ENCODE measurements around the gene B3GNT7. TPM values are rescaled to one million over a fixed set of nuclear protein-coding genes. Genes with fewer than 3 reads are reported as not detected.

B3GNT7 gene
- total and polyA plus RNA-seq, 2 of the 8 experiments (the other 6 are each of a cell fraction or from before 2014, with no cell fraction given): 26.4 to 73.1 TPM

DNA sequence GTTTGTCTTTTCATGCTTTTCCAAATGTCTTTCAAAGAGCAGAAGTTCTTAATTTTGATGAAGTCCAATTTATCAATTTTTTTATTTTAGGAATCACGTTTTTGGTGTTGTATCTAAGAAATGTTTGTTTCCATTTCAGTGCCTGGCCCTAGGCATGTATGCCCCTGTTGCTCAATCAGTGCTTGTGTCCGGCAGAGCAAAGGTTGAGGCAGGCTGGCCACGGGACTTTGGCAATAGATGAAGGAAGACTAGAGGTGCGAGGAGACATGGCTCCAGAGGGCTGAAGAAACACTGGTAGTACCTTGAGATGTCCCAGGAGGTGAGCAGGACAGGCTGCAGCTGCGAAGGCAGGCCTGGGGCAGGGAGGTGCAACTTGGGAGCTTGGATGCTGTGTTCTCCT, 10.1 kb upstream of the B3GNT7 start:
- H3K4me1 ChIP-seq (replicated peaks in 1 of 4; ENCODE audit: control insufficient read depth in 3 of 4, insufficient read depth in 4 of 4, low read length in 3 of 4): peaks cover 0 to 9% (median 2%) of the 10 kb centered on the region in 4 experiments; a peak in 6 of 7 replicates
- H2BK5ac ChIP-seq (ENCODE audit: low read depth, low read length): peak overlapping the region; percentile 17; the same call in 1 of the 2 replicates
- no peaks in the 10 kb centered on the region for H4K20me1 ChIP-seq (replicated peaks in 1 of 2; ENCODE audit: control insufficient read depth in 1 of 2, insufficient read depth in 2 of 2, low read length in 2 of 2)
- H4K8ac ChIP-seq (ENCODE audit: extremely low read depth, insufficient read depth, low read length): no peak overlapping the region
- H4K5ac ChIP-seq (ENCODE audit: insufficient read length, low read depth, low read length): no peak overlapping the region
- WGBS, 2 experiments (ENCODE audit: extremely low coverage in 1 of 2, insufficient coverage in 1 of 2, insufficient read length in 1 of 2, insufficient replicate concordance in 2 of 2, low coverage in 1 of 2, low lambda C conversion rate in 2 of 2, missing lambda C conversion rate in 1 of 2): 91% methylated on average over 5 of the region's 5 CpGs; no CpG with 5 or more reads in 1 of the 2 experiments
- POLR2A ChIA-PET (ENCODE audit: partially characterized antibody): no interaction called here
- TF ChIP-seq RBBP5 (IDR thresholded peaks at IDR 0.05; ENCODE audit: borderline replicate concordance, low read depth, low read length) (no peak), MAFK (IDR thresholded peaks at IDR 0.05; ENCODE audit: low read depth, low read length) (no peak), RXRA (IDR thresholded peaks at IDR 0.05; ENCODE audit: insufficient read depth, low read depth, low read length) (no peak)
- no peak overlapping the region for H3K56ac ChIP-seq (replicated peaks; ENCODE audit: insufficient read length, low read depth, low read length)
- CTCF ChIA-PET (ENCODE audit: partially characterized antibody): interaction anchor here (1.0 to 29.5 kb wide), 6 partner anchors 9 to 158 kb away, joined by 3 to 617 read pairs (median 7); partner anchors contain the start of gene B3GNT7
- no peaks in the 10 kb centered on the region for H3K27me3 ChIP-seq (replicated peaks in 1 of 4; ENCODE audit: control insufficient read depth in 3 of 4, extremely low read depth in 1 of 4, insufficient read depth in 3 of 4, low read length in 3 of 4)
- peak overlapping the region; percentile 92; the same call in 1 of the 2 replicates for H2BK12ac ChIP-seq (ENCODE audit: low read depth, low read length)
- peak overlapping the region; percentile 65; the same call in 1 of the 2 replicates for H2BK15ac ChIP-seq (ENCODE audit: low read length)
- H3K23me2 ChIP-seq (ENCODE audit: low read depth, low read length): peaks cover 8% of the 10 kb centered on the region
- H2BK20ac ChIP-seq (ENCODE audit: low read length): 0 out of 2 replicates have a peak overlapping the region, but pooled peaks have one; percentile 75
- no peak overlapping the region for H3K27ac ChIP-seq (ENCODE audit: low read depth, low read length)
- peak overlapping the region; percentile 56; the same call in 1 of the 2 replicates for H2AK5ac ChIP-seq (ENCODE audit: low read depth, low read length)
- H3K9me3 ChIP-seq (ENCODE audit: insufficient read depth in 2 of 2, low read depth in 1 of 2, low read length in 1 of 2): peaks cover 3% of the 10 kb centered on the region in 2 experiments; a peak in 1 of 4 replicates
- H3K4me2 ChIP-seq (ENCODE audit: insufficient read depth in 1 of 2, low read depth in 2 of 2, low read length in 2 of 2): no peak overlapping the region
- H3K79me1 ChIP-seq (ENCODE audit: low read depth, low read length): no peaks in the 10 kb centered on the region
- H3K9ac ChIP-seq (replicated peaks in 1 of 4; ENCODE audit: extremely low read depth in 1 of 4, low read depth in 3 of 4, low read length in 3 of 4): no peak overlapping the region
- no peak overlapping the region for H3K4me3 ChIP-seq (ENCODE audit: extremely low read depth in 1 of 4, insufficient read depth in 2 of 4, low read depth in 3 of 4, low read length in 4 of 4)
- H3K18ac ChIP-seq (ENCODE audit: extremely low read depth, low read length): no peak overlapping the region
- no peak overlapping the region for H2BK120ac ChIP-seq (replicated peaks; ENCODE audit: low read depth, low read length)
- DNase-seq (ENCODE audit: low read depth in 1 of 2, low spot score in 2 of 2): no peak
- H3K14ac ChIP-seq (ENCODE audit: insufficient read length): no peak overlapping the region
- H3K4ac ChIP-seq (replicated peaks; ENCODE audit: insufficient read length, low read depth, low read length): no peak overlapping the region
- FAIRE-seq: no peak
- H3K79me2 ChIP-seq (ENCODE audit: control insufficient read depth in 1 of 2, insufficient read depth in 2 of 2, low read length in 2 of 2): no peaks in the 10 kb centered on the region
- no peak overlapping the region for H4K91ac ChIP-seq (replicated peaks; ENCODE audit: insufficient read length, low read length)
- no peak overlapping the region for H2AFZ ChIP-seq (ENCODE audit: low read length)
- H3K36me3 ChIP-seq (ENCODE audit: control insufficient read depth in 2 of 4, insufficient read depth in 4 of 4, low read length in 3 of 4): no peaks in the 10 kb centered on the region
- no peak overlapping the region for H3K23ac ChIP-seq (ENCODE audit: insufficient read length)
